Head of caudate nucleus (tissue), 42 donors: ENCODE results near the gene CPAMD8.

Experiments used
- DNase-seq, 42 donors: peaks; one replicate each; pipeline versions ENCODE4 v3.0.0 to v3.0.0-alpha.2; 2020 to 2021; ENCODE audit warnings: mixed read lengths in 7 of 42
- intact Hi-C: fragments of 100-400 bp; cut with DNase I; formaldehyde crosslinking; loops from one replicate; pipeline ENCODE4 v1.15.0; 2022

CPAMD8 gene

DNA sequence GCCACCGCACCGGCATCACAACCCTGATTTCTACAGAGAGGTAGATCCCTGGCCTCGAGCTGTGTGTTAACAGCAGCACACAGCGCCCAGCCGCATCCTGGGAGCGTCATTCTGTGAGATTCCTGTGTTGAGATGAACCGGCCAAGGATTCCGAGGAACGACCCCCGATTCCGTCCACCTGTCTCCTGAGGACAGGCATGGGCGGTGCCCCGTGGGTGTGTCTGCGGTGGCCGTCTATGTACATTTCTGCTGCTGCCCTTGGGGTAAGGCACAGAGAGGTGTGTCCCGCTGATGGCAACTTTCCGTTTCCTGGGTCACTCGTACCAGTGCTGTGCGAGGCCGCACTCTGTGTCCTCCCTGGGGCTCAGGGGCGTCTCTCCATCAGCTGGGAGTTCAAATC is 153.9 kb downstream of the CPAMD8 start:
- intact Hi-C loops, result no loop called here
- no peak for DNase-seq

GRCh38 chr19:16871871-16872270 is 154.7 kb downstream of the CPAMD8 start:
- no peak for DNase-seq
- intact Hi-C loops, result no loop called here

GRCh38 chr19:16869331-16869972 is 157.2 kb downstream of the CPAMD8 start:
- no peak for DNase-seq
- intact Hi-C loops, result no loop called here

GRCh38 chr19:16868423-16869130 is 158.0 kb downstream of the CPAMD8 start:
- no peak for DNase-seq
- intact Hi-C loops, result no loop called here

GRCh38 chr19:16867211-16867610 is 159.4 kb downstream of the CPAMD8 start:
- intact Hi-C loops, result no loop called here
- DNase-seq, result no peak

- intact Hi-C loops, result no loop called here
- no peak for DNase-seq
These were observed 163.7 kb downstream of the CPAMD8 start for GRCh38 chr19:16862826-16863415.

GRCh38 chr19:16861834-16862233 is 164.8 kb downstream of the CPAMD8 start:
- intact Hi-C loops, result no loop called here
- DNase-seq, result no peak

- DNase-seq, result no peak
- intact Hi-C loops, result no loop called here
These were observed 165.6 kb downstream of the CPAMD8 start for GRCh38 chr19:16861011-16861410.

DNA sequence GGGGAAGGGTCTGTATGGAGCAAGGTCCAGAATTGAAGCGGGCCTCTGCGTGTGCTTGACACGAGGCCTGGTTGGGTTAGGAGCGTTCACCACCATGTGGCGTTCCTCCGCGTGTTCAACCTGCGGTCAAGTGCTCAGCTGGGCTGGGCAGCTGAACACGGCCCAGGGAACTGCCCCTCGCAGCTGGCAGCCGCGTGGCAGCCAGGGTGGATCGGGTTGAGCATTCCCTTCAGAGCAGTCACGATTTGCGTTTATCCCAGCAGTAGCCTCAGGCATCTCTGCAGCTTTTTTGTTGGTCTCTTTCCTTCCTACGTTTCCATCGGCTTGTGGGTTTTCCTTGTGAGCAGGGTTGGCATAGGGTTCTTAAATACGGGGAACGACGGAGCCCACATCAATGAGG is 166.5 kb downstream of the CPAMD8 start:
- DNase-seq, result no peak
- intact Hi-C loops, result no loop called here

GRCh38 chr19:16859626-16860025 is 167.0 kb downstream of the CPAMD8 start:
- no peak for DNase-seq
- intact Hi-C loops, result no loop called here

- intact Hi-C loops, result no loop called here
- no peak for DNase-seq
These were observed 170.5 kb downstream of the CPAMD8 start for GRCh38 chr19:16856091-16856490.

DNA sequence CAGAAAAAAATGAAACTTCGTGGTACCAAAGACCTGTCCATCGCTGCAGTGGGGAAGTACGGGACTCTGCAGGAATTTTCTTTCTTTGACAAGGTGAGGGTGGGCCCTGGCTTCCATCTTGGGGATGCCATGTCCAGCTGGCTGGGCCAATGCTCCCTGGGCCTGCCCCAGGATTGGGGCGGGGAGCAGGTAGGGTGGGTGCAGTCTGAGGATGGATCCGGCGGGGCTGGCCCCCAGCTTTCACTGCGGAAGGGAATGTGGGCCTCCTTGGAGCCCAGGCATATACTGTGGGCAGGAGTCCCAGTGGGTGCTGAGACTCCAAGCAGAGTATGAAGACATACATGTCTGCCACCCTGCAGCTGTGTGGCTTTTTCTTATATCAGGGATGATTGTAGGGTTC is 173.5 kb downstream of the CPAMD8 start:
- no peak for DNase-seq
- intact Hi-C loops, result no loop called here

GRCh38 chr19:16851031-16851712 is 175.4 kb downstream of the CPAMD8 start:
- DNase-seq, result no peak
- intact Hi-C loops, result no loop called here

DNA sequence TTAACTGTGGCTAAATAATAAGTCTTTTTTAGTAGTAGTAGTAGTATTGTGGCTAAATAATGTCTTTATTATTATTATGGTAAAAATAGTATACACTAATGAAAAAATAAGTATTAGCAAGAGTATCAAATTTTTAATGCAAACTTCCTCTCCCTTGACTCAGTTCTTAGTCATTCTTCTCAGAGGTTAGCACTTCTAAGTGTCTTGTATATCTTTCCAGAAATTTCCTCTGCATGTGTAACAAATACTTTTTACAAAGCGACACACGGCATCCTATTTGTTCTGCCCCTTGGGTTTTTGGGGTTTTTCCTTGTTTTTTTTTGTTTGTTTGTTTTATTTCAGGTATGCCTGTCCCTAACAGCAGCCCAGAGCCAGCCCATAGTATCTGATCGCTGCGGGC is 176.5 kb downstream of the CPAMD8 start:
- no peak for DNase-seq
- intact Hi-C loops, result no loop called here

GRCh38 chr19:16849168-16849567 is 177.4 kb downstream of the CPAMD8 start:
- no peak for DNase-seq
- intact Hi-C loops, result no loop called here

GRCh38 chr19:16847430-16847829 is 179.2 kb downstream of the CPAMD8 start:
- no peak for DNase-seq

GRCh38 chr19:16846901-16847300 is 179.7 kb downstream of the CPAMD8 start:
- intact Hi-C loops, result no loop called here
- DNase-seq, result no peak

More at GRCh38 chr19:16847430-16847829, 179.2 kb downstream of the CPAMD8 start:
- intact Hi-C loops, result no loop called here
